Activated gamma-delta T cell treated with Interleukin-2 at 50 U/mL for 16 hours (primary cell): ENCODE measurements around the gene NAB1.
"Not testable (repeated sequence)": the region's sequence is repeated elsewhere in the genome, so short reads cannot be mapped to it uniquely, and the experiment has no call there.

Experiments
- DNase-seq: peaks from one replicate; pipeline ENCODE4 v3.0.0-alpha.2; 2020

The NAB1 gene

GRCh38 chr2:190674966-190675650, 26.2 kb downstream of the NAB1 start:
- DNase-seq, result no peak

- no peak for DNase-seq
These were observed 28.4 kb downstream of the NAB1 start for GRCh38 chr2:190677255-190677654.

- DNase-seq, result no peak
These were observed 29.7 kb downstream of the NAB1 start for GRCh38 chr2:190678444-190679162.

GRCh38 chr2:190679391-190679790, 30.5 kb downstream of the NAB1 start:
- DNase-seq, result no peak

- DNase-seq, result peak; percentile 55
These were observed 31.1 kb downstream of the NAB1 start for GRCh38 chr2:190679813-190680591.

GRCh38 chr2:190682168-190682567, 33.3 kb downstream of the NAB1 start:
- DNase-seq, result no peak

GRCh38 chr2:190683802-190684201, 34.9 kb downstream of the NAB1 start:
- no peak for DNase-seq

GRCh38 chr2:190684931-190685330, 36.0 kb downstream of the NAB1 start:
- DNase-seq, result no peak

GRCh38 chr2:190685333-190685732, 36.5 kb downstream of the NAB1 start:
- no peak for DNase-seq

GRCh38 chr2:190693533-190694232, 44.8 kb downstream of the NAB1 start:
- DNase-seq, result no peak

- no peak for DNase-seq
These were observed 45.6 kb downstream of the NAB1 start for GRCh38 chr2:190694479-190694878.

GRCh38 chr2:190695739-190696138, 46.9 kb downstream of the NAB1 start:
- DNase-seq, result no peak

- no peak for DNase-seq
These were observed 48.0 kb downstream of the NAB1 start for GRCh38 chr2:190696792-190697398.

- DNase-seq, result no peak
These were observed 48.5 kb downstream of the NAB1 start for GRCh38 chr2:190697421-190697820.

- no peak for DNase-seq
These were observed 50.0 kb downstream of the NAB1 start for GRCh38 chr2:190698895-190699294.

GRCh38 chr2:190701586-190701985, 52.7 kb downstream of the NAB1 start:
- no peak for DNase-seq

- DNase-seq, result no peak
These were observed 56.4 kb downstream of the NAB1 start for GRCh38 chr2:190705280-190705679.

- DNase-seq, result no peak
These were observed 58.8 kb downstream of the NAB1 start for GRCh38 chr2:190707726-190708125.

- DNase-seq, result not testable (repeated sequence)
These were observed 59.8 kb downstream of the NAB1 start for GRCh38 chr2:190708650-190709049.

- no peak for DNase-seq
These were observed 62.2 kb downstream of the NAB1 start for GRCh38 chr2:190711069-190711468.

- DNase-seq, result no peak
These were observed 64.6 kb downstream of the NAB1 start for GRCh38 chr2:190713471-190713870.

- no peak for DNase-seq
These were observed 66.1 kb downstream of the NAB1 start for GRCh38 chr2:190714958-190715357.
